GM21381 (cell line): ENCODE results near the gene TGM6.

Experiments
- ATAC-seq: cut with Tn5 transposase; IDR thresholded peaks from one replicate; pipeline ENCODE4 v1.9.1; 2021; ENCODE audit warnings: mild to moderate bottlenecking, moderate library complexity; ENCODE audit not compliant: unreplicated experiment

Gene TGM6

DNA sequence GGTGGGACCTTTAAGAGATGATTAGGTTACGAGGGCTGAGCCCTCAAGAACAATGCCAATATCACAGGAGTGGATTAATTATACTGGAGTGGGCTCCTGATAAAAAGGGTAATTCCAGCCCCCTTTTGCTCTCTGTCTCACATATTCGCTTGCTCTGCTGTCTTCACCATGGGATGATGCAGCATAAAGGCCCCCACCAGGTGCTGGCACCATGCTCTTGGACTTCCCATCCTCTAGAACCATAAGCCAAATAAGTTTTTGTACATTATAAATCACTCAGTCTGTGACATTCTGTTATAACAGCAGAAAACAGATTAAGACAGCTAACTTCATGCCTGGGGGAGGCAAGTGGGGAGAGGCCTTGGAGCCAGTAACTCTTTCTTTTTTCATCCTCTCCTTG is 99.7 kb downstream of the TGM6 start:
- no peak for ATAC-seq
